Upper lobe of right lung (tissue), 1 donor: ENCODE results near the gene CYP2S1. TPM values are rescaled to one million over a fixed set of nuclear protein-coding genes. Genes with fewer than 3 reads are reported as not detected.

Experiments
- ATAC-seq: fragments of 200-7000 bp; cut with Tn5 transposase; one replicate; pipeline ENCODE4 v1.9.1; 2020; ENCODE audit warnings: mild to moderate bottlenecking, moderate library complexity
- DNase-seq: peaks from one replicate; pipeline ENCODE4 v3.0.0-alpha.2; 2020
- H3K27ac ChIP-seq: fragments of 200-600 bp; one replicate; pipeline ENCODE4 v1.8.0; 2022
- H3K27me3 ChIP-seq: fragments of 200-600 bp; one replicate; pipeline ENCODE4 v1.8.0; 2022; ENCODE audit warnings: mild to moderate bottlenecking
- H3K36me3 ChIP-seq: fragments of 200-600 bp; one replicate; pipeline ENCODE4 v1.8.0; 2022
- H3K4me1 ChIP-seq: fragments of 200-600 bp; one replicate; pipeline ENCODE4 v1.8.0; 2022
- H3K4me3 ChIP-seq: fragments of 200-600 bp; one replicate; pipeline ENCODE4 v1.8.0; 2022; ENCODE audit warnings: mild to moderate bottlenecking
- H3K9me3 ChIP-seq: fragments of 200-600 bp; one replicate; pipeline ENCODE4 v1.8.0; 2022
- intact Hi-C: fragments of 100-400 bp; cut with DNase I; formaldehyde crosslinking; loops from one replicate; pipeline ENCODE4 v1.11.0; 2022
- total RNA-seq: library from RNA; stranded (reverse); fragmentation: NEBNext Ultra II Directional; extraction: Animal tissue kit (Norgen Biotek cat#: 25700); gene quantifications from one replicate; pipeline ENCODE4 v1.2.1, GENCODE V29; 2021
- TF ChIP-seq, protein P1 (sequence below): fragments of 200-600 bp; IDR thresholded peaks from one replicate; pipeline ENCODE4 v1.8.0; 2022; ENCODE audit warnings: antibody characterized with exemption
- donor health status: DM: no; HTN: yes; CAD: no; lungs with severe emphysema.

Gene CYP2S1
- total RNA-seq, 1 donor from 2014 or later: 11.1 TPM

DNA sequence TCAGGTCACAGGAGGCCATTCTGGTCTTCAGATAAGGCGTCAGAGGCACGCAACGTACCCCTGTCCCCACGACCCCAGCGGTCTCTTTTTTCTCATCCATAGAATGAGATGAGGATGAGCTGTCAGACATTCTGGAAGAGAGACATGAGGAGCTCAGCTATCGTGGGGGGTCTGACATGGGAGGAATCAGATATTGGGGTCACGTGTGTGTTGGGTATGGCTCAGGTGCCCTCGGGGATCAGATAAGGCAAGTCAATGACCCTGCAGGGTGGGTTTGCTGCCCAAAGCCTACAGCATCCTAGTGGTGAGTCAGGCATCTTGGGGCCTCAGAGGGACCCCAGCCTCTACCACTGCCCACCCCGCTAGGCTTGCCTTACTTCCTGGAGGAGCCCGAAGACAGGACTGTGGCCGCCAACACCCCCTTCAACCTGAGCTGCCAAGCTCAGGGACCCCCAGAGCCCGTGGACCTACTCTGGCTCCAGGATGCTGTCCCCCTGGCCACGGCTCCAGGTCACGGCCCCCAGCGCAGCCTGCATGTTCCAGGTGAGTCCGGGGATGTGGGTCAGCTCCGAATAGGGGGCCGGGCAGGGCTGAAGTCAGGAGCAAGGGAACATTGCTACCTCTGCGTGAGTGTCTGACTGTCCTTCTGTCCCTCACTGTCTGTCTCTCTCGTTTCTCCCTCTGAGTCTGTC is 28.6 kb downstream of the CYP2S1 start:
- TF ChIP-seq, protein P1, sequence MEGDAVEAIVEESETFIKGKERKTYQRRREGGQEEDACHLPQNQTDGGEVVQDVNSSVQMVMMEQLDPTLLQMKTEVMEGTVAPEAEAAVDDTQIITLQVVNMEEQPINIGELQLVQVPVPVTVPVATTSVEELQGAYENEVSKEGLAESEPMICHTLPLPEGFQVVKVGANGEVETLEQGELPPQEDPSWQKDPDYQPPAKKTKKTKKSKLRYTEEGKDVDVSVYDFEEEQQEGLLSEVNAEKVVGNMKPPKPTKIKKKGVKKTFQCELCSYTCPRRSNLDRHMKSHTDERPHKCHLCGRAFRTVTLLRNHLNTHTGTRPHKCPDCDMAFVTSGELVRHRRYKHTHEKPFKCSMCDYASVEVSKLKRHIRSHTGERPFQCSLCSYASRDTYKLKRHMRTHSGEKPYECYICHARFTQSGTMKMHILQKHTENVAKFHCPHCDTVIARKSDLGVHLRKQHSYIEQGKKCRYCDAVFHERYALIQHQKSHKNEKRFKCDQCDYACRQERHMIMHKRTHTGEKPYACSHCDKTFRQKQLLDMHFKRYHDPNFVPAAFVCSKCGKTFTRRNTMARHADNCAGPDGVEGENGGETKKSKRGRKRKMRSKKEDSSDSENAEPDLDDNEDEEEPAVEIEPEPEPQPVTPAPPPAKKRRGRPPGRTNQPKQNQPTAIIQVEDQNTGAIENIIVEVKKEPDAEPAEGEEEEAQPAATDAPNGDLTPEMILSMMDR: no peak
- peaks cover 7% of the 10 kb centered on the region for H3K4me1 ChIP-seq
- intact Hi-C loops: no loop called here

DNA sequence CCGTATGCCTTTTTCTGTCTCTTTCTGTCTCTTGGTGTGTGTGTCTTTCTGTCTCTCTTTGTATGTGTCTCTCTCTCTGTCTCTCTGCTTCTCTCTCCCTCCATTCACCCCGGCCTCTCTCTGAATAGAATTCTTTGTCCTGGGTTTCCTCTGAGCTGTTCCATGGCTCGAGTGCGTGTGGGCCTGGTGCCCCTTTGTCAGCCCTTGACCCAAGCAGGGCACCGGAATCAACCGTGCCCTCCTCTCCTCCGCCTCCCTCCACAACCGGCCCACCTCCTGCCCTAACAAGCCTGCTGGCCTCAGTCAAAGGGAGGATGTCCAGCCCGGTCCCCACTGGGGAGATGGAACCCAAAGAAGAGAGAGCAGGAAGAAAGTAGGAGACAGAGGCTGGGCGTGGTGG is 29.2 kb downstream of the CYP2S1 start:
- peaks cover 13% of the 10 kb centered on the region for H3K4me1 ChIP-seq
- no peak overlapping the region for H3K4me3 ChIP-seq
- intact Hi-C loops: no loop called here
- no peaks in the 10 kb centered on the region for H3K36me3 ChIP-seq
- ATAC-seq (no peak), DNase-seq (no peak)
- no peak overlapping the region for H3K27ac ChIP-seq
- TF ChIP-seq, protein P1: no peak
- H3K9me3 ChIP-seq: no peaks in the 10 kb centered on the region
- H3K27me3 ChIP-seq: no peaks in the 10 kb centered on the region

More for the DNA sequence above, 28.6 kb downstream of the CYP2S1 start:
- ATAC-seq: no peak
- no peaks in the 10 kb centered on the region for H3K9me3 ChIP-seq
- H3K36me3 ChIP-seq: no peaks in the 10 kb centered on the region
- H3K27ac ChIP-seq: no peak overlapping the region
- H3K4me3 ChIP-seq: peak overlapping the region; percentile 60
- no peak for DNase-seq
- H3K27me3 ChIP-seq: no peaks in the 10 kb centered on the region

DNA sequence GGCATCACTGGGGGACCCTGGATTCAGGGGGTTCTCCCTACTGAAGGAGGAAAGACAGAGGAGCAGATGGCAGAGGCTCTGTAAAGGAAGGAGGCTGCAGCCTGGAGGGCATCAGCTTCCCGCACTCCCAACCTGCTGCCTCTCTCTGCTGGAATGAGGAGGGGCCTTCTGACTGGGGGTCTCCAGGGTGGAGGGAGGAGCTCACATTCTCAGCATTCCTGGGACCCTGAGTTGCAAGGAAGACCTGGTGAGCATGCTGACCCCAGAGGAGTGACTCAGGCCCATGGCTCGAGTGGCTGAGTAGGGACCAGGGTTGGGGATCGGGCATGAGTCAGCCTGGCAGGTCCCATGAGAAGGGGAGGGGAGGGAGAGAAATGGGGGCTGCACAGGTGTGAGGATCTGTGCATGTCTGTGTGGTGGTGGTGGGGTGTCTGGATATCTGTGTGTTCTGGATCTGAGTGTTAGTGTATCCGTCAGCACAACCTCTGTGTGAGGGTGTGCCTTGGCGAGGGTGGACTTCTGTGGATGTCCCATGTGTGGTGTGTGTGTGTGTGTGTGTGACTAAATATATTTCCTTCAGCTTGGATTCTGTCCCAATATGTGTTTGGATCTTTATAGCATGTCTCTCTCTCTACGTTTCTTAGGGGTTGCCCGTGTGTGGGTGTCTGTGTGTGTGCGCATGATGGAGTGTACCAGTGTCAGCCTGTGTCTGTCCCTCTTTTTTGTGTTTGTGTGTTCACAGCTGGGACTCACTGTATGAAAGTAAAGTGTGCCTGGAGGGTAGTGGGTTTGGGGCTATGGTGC is 30.6 kb downstream of the CYP2S1 start:
- TF ChIP-seq, protein P1: no peak

GRCh38 chr19:41224632-41225031 is 31.6 kb downstream of the CYP2S1 start:
- Histone ChIP-seq H3K4me1 (peaks cover 14% of the 10 kb centered on the region), H3K4me3 (no peak overlapping the region), H3K27ac (no peak overlapping the region), H3K36me3 (no peaks in the 10 kb centered on the region), H3K9me3 (no peaks in the 10 kb centered on the region), H3K27me3 (no peaks in the 10 kb centered on the region)
- intact Hi-C loops: no loop called here
- TF ChIP-seq, protein P1: no peak
- ATAC-seq: no peak
- DNase-seq: no peak

More for the DNA sequence above, 30.6 kb downstream of the CYP2S1 start:
- no peaks in the 10 kb centered on the region for H3K36me3 ChIP-seq
- no peak overlapping the region for H3K4me3 ChIP-seq
- H3K4me1 ChIP-seq: peaks cover 14% of the 10 kb centered on the region
- no peaks in the 10 kb centered on the region for H3K27me3 ChIP-seq
- ATAC-seq: no peak
- H3K9me3 ChIP-seq: no peaks in the 10 kb centered on the region
- intact Hi-C loops: no loop called here
- H3K27ac ChIP-seq: no peak overlapping the region
- DNase-seq: no peak

GRCh38 chr19:41225238-41226052 is 32.4 kb downstream of the CYP2S1 start:
- H3K27ac ChIP-seq: peak overlapping the region; percentile 83
- intact Hi-C loops: no loop called here
- peak overlapping the region; percentile 52 for H3K4me3 ChIP-seq
- no peaks in the 10 kb centered on the region for H3K27me3 ChIP-seq
- DNase-seq: no peak
- peaks cover 14% of the 10 kb centered on the region for H3K4me1 ChIP-seq
- H3K36me3 ChIP-seq: no peaks in the 10 kb centered on the region
- H3K9me3 ChIP-seq: no peaks in the 10 kb centered on the region
- peak; percentile 50 for ATAC-seq
- TF ChIP-seq, protein P1: no peak
